ENCODE measurements around the gene MED31. TPM values are rescaled to one million over a fixed set of nuclear protein-coding genes. Genes with fewer than 3 reads are reported as not detected.

MED31 gene
- total and polyA plus RNA-seq, 12 donors: 8.0 to 69.1 (median 22.0) TPM

DNA sequence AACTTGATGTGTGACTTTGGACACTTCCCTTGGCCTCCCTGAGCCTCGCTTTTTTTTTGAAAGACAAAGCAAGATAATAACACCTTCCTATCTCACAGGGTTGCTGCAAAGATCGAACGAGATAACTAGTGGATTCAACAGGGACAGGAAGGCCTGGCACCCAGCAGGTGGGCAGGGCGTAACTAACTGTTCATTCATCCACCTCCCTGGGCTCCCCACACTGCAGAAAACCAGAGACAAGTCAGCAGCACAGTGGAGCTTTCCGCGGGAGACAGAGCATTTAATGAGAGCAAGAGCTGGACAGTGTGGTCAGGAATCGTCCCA, 33.0 kb upstream of the MED31 start:
- no peaks in the 10 kb centered on the region for H3K27me3 ChIP-seq
- no peaks in the 10 kb centered on the region for H3K36me3 ChIP-seq (replicated peaks in 1 of 2)
- DNase-seq: no peak
- no peak overlapping the region for H3K27ac ChIP-seq
- H3K4me1 ChIP-seq (replicated peaks in 1 of 2): no peaks in the 10 kb centered on the region
- TF ChIP-seq POLR2A (IDR thresholded peaks at IDR 0.05): no peak
- TF ChIP-seq, protein P1, sequence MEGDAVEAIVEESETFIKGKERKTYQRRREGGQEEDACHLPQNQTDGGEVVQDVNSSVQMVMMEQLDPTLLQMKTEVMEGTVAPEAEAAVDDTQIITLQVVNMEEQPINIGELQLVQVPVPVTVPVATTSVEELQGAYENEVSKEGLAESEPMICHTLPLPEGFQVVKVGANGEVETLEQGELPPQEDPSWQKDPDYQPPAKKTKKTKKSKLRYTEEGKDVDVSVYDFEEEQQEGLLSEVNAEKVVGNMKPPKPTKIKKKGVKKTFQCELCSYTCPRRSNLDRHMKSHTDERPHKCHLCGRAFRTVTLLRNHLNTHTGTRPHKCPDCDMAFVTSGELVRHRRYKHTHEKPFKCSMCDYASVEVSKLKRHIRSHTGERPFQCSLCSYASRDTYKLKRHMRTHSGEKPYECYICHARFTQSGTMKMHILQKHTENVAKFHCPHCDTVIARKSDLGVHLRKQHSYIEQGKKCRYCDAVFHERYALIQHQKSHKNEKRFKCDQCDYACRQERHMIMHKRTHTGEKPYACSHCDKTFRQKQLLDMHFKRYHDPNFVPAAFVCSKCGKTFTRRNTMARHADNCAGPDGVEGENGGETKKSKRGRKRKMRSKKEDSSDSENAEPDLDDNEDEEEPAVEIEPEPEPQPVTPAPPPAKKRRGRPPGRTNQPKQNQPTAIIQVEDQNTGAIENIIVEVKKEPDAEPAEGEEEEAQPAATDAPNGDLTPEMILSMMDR (IDR thresholded peaks at IDR 0.05): no peak
- no peaks in the 10 kb centered on the region for H3K9me3 ChIP-seq (replicated peaks in 1 of 3)
- WGBS, 4 donors: 61 to 71% (median 66%) methylated on average over 7 of the region's 7 CpGs
- intact Hi-C loops (cut with DNase I): no loop called here
- H3K4me3 ChIP-seq: no peak overlapping the region

DNA sequence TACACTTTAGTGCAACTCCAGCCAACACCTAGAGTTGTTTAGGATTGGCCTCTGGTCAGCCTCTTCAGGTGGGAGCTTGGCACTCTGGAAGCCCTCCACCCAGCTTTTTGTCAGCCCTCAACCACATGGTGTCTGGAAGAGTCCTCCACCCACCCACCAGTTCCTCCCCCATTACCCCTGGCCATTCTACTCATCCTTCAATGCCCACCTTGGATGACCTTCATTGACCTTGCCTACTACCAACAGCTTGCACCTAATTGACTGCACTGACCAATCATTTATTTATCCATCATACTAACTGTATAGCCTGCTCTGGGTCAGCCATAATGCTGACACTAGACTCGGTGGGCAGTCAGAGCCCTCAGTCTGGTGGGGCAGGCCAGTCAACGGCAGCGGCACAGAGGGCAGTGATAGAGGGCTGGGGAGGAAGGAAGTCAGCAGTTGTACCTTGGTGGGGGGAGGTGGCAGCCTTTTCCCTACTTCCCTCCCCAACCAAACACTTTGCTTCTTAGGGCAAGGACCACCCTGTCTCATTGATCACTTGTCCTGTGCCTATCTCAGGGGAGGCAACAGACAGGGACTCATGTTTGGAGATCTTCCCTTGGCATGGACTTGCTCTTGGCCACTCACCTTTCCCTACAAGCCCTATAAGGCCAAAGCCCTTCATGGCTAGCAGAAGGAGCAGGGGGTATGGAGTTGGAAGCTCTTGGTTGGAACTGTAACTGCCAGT, 32.5 kb upstream of the MED31 start:
- no peak for TF ChIP-seq POLR2A (IDR thresholded peaks at IDR 0.05)
- TF ChIP-seq, protein P1 (IDR thresholded peaks at IDR 0.05): no peak
- DNase-seq: no peak
- Histone ChIP-seq H3K9me3 (replicated peaks in 1 of 3) (no peaks in the 10 kb centered on the region), H3K27ac (no peak overlapping the region), H3K27me3 (no peaks in the 10 kb centered on the region), H3K4me3 (no peak overlapping the region), H3K4me1 (replicated peaks in 1 of 2) (no peaks in the 10 kb centered on the region), H3K36me3 (replicated peaks in 1 of 2) (no peaks in the 10 kb centered on the region)
- WGBS, 4 donors: 93 to 100% (median 95%) methylated on average over 1 to 3 of the region's 3 CpGs
- intact Hi-C loops (cut with DNase I): no loop called here

DNA sequence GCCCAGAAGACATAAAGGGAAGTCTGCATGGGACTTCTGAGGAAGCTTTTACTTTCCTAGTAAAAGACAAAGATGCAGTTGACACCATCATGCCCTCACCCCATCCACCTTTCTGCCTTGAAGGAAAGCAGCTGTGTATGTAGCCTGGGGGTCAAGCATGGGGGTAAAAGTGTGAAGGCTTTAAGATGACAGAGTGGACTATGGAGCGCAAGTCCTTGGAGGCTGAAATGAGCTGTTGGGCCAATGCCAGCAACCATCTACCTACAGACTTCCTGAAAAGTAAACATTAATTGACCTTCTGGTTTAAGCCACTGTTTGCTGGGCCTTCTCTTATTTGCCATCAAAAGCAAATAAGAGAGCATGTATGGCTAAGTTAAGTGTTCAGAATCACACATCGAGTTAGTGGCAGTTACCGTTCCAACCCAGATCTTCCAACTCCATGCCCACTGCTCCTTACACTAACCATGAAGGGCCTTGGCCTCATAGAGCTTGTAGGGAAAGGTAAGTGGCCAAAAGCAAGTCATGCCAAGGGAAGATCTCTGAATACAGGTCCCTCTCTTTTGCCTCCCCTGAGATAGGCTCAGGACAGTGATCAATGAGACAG, 31.8 kb upstream of the MED31 start:
- intact Hi-C loops (cut with DNase I): no loop called here
- Histone ChIP-seq H3K4me3 (no peak overlapping the region), H3K4me1 (replicated peaks in 1 of 2) (no peaks in the 10 kb centered on the region), H3K27ac (no peak overlapping the region), H3K27me3 (peaks cover 4% of the 10 kb centered on the region), H3K36me3 (replicated peaks in 1 of 2) (no peaks in the 10 kb centered on the region), H3K9me3 (replicated peaks in 1 of 3) (no peaks in the 10 kb centered on the region)
- no peak for DNase-seq
- TF ChIP-seq, protein P1 (IDR thresholded peaks at IDR 0.05): no peak
- no peak for TF ChIP-seq POLR2A (IDR thresholded peaks at IDR 0.05)
- WGBS, 4 donors: 90 to 93% (median 91%) methylated on average over 3 of the region's 3 CpGs

DNA sequence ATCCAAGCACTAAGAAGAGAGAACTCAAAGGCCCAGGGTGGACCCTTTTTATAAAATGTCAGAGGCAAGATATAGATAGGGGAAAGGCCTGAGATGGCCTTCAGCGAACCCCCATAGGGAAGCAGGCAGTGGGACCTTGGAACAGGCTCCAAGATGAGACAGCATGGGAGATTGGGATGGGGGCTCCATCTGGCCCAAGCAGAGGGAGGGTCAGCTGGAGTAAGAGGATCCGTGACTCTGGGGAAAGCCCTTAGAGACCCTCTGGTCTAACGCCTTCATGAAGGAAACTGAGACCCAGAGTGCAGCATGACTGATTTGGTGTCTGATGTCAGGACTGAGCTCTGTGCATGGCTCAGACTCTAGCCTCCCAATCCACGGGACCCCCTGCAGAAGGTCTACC, 30.9 kb upstream of the MED31 start:
- Histone ChIP-seq H3K27me3 (peaks cover 13% of the 10 kb centered on the region), H3K36me3 (replicated peaks in 1 of 2) (no peaks in the 10 kb centered on the region), H3K4me1 (replicated peaks in 1 of 2) (no peaks in the 10 kb centered on the region), H3K27ac (no peak overlapping the region), H3K9me3 (replicated peaks in 1 of 3) (no peaks in the 10 kb centered on the region), H3K4me3 (no peak overlapping the region)
- 83 to 88% (median 88%) methylated on average over 2 to 4 of the region's 4 CpGs for WGBS, 4 donors
- intact Hi-C loops (cut with DNase I): no loop called here
- no peak for DNase-seq
- TF ChIP-seq, protein P1 (IDR thresholded peaks at IDR 0.05): no peak
- no peak for TF ChIP-seq POLR2A (IDR thresholded peaks at IDR 0.05)

Data from adrenal gland (tissue), 12 donors.